Sigmoid colon (tissue), 7 donors: ENCODE data around the gene MAP1S. TPM values are rescaled to one million over a fixed set of nuclear protein-coding genes. Genes with fewer than 3 reads are reported as not detected.
A peak's percentile ranks its signal among the peaks of the same experiment; 100 is the strongest.

Source experiments
- DNase-seq: peaks from one replicate; pipeline ENCODE4 v3.0.0-alpha.2; 2019
- H3K27ac ChIP-seq, 4 donors: fragments of 200-600 bp; sonication (generic); one replicate each; pipeline ENCODE4 v1.5.1; 2016 to 2019; ENCODE audit warnings: mild to moderate bottlenecking in 1 of 4
- H3K27me3 ChIP-seq, 3 donors: fragments of 200-600 bp; sonication (generic); one replicate each; pipeline ENCODE4 v1.5.1; 2019; ENCODE audit warnings: mild to moderate bottlenecking in 1 of 3
- H3K36me3 ChIP-seq, 4 donors: fragments of 200-600 bp; sonication (generic); one replicate each; pipeline ENCODE4 v1.5.1; 2016 to 2019
- H3K4me1 ChIP-seq, 4 donors: fragments of 200-600 bp; sonication (generic); one replicate each; pipeline ENCODE4 v1.5.1; 2017 to 2019
- H3K4me3 ChIP-seq, 4 donors: fragments of 200-600 bp; sonication (generic); one replicate each; pipeline ENCODE4 v1.5.1; 2017 to 2019; ENCODE audit warnings: mild to moderate bottlenecking in 2 of 4, moderate library complexity in 1 of 4
- H3K9me3 ChIP-seq, 4 donors: fragments of 200-600 bp in 3 of 4; sonication (generic) in 3 of 4; one replicate each; pipeline versions ENCODE4 v1.5.1 to v1.6.1; 2013 to 2019
- CTCF ChIP-seq, 4 experiments: fragments of 450-650 bp in 3 of 4; fragments of 200-600 bp in 1 of 4; IDR thresholded peaks; one replicate each; pipeline ENCODE4 v1.5.1; 2016 to 2019; ENCODE audit warnings: antibody characterized with exemption in 4 of 4, mild to moderate bottlenecking in 3 of 4, moderate library complexity in 2 of 4
- EP300 ChIP-seq, 4 donors: sonication (generic); formaldehyde crosslinking; IDR thresholded peaks; one replicate each; pipeline ENCODE4 v1.6.1; 2017; ENCODE audit warnings: antibody characterized with exemption in 4 of 4
- POLR2A ChIP-seq, 2 donors: fragments of 450-650 bp; IDR thresholded peaks; one replicate each; pipeline ENCODE4 v1.6.1; 2016; ENCODE audit warnings: antibody characterized with exemption in 2 of 2, mild to moderate bottlenecking in 2 of 2, moderate library complexity in 2 of 2
- POLR2AphosphoS5 ChIP-seq, 4 donors: sonication (generic); formaldehyde crosslinking; IDR thresholded peaks; one replicate each; pipeline ENCODE4 v1.6.1; 2017; ENCODE audit warnings: antibody characterized with exemption in 4 of 4
- WGBS, 2 donors: extraction: QIAGEN DNeasy Blood & Tissue Kit; methylation state at CpG; one replicate each; pipeline ENCODE4 v1.1.7; 2013; 5-methylcytosine and 5-hydroxymethylcytosine counted together
- intact Hi-C: fragments of 100-400 bp; cut with DNase I; formaldehyde crosslinking; loops from one replicate; pipeline ENCODE4 v1.15.1; 2023
- polyA plus RNA-seq, 3 donors: library from polyadenylated mRNA; stranded (reverse); fragments of 200-250 nt; gene quantifications; one replicate each; pipeline ENCODE4 v1.2.3, GENCODE V29; 2013
- total RNA-seq, 4 donors: library from RNA; depleted of rRNA; stranded (reverse); fragments of >200 nt; gene quantifications; one replicate each; pipeline ENCODE4 v1.1.0, GENCODE V29; 2016
- donor health status: healthy with polysubstance abuse.
- donor health status: Bipolar disorder and iron deficiency.
- donor health status: healthy.

The MAP1S gene
- total and polyA plus RNA-seq, 7 donors, result 13.3 to 35.8 (median 15.7) TPM

- H3K36me3 ChIP-seq, result no peaks in the 10 kb centered on the region
- no peak for DNase-seq
- H3K9me3 ChIP-seq, result no peaks in the 10 kb centered on the region
- no peak overlapping the region for H3K4me3 ChIP-seq
- WGBS, 2 donors, result 29 to 64% methylated on average over 2 of the region's 2 CpGs
- H3K27ac ChIP-seq, result no peak overlapping the region
- peaks cover 0 to 9% (median 2%) of the 10 kb centered on the region in 4 donors for H3K4me1 ChIP-seq
- intact Hi-C loops, result no loop called here
- H3K27me3 ChIP-seq, result peaks cover 9 to 48% (median 25%) of the 10 kb centered on the region in 3 donors
- TF ChIP-seq POLR2A (IDR thresholded peaks at IDR 0.05) (no peak), CTCF (IDR thresholded peaks at IDR 0.05) (no peak), POLR2AphosphoS5 (IDR thresholded peaks at IDR 0.05) (no peak)
Measured at GRCh38 chr19:17676295-17676694, 43.0 kb upstream of the MAP1S start.

GRCh38 chr19:17677002-17677401 is 42.3 kb upstream of the MAP1S start:
- H3K27me3 ChIP-seq, result peaks cover 12 to 55% (median 25%) of the 10 kb centered on the region in 3 donors

GRCh38 chr19:17678836-17679235 is 40.4 kb upstream of the MAP1S start:
- WGBS, 2 donors, result 55 to 81% methylated on average over 4 of the region's 4 CpGs
- TF ChIP-seq POLR2A (IDR thresholded peaks at IDR 0.05) (no peak), POLR2AphosphoS5 (IDR thresholded peaks at IDR 0.05) (no peak), CTCF (IDR thresholded peaks at IDR 0.05) (no peak), EP300 (IDR thresholded peaks at IDR 0.05) (no peak)
- H3K27ac ChIP-seq, result no peak overlapping the region
- H3K4me1 ChIP-seq, result peaks cover 0 to 9% (median 2%) of the 10 kb centered on the region in 4 donors
- no peak overlapping the region for H3K4me3 ChIP-seq
- H3K36me3 ChIP-seq, result no peaks in the 10 kb centered on the region
- no peak for DNase-seq
- no peaks in the 10 kb centered on the region for H3K9me3 ChIP-seq
- intact Hi-C loops, result no loop called here
- peaks cover 12 to 74% (median 37%) of the 10 kb centered on the region in 3 donors for H3K27me3 ChIP-seq

More at GRCh38 chr19:17677002-17677401, 42.3 kb upstream of the MAP1S start:
- DNase-seq, result no peak
- no peak overlapping the region for H3K4me3 ChIP-seq
- 57 to 73% methylated on average over 2 of the region's 2 CpGs for WGBS, 2 donors
- TF ChIP-seq POLR2A (IDR thresholded peaks at IDR 0.05) (no peak), CTCF (IDR thresholded peaks at IDR 0.05) (no peak), EP300 (IDR thresholded peaks at IDR 0.05) (no peak), POLR2AphosphoS5 (IDR thresholded peaks at IDR 0.05) (no peak)
- no peak overlapping the region for H3K27ac ChIP-seq
- H3K36me3 ChIP-seq, result no peaks in the 10 kb centered on the region
- H3K4me1 ChIP-seq, result peaks cover 0 to 9% (median 2%) of the 10 kb centered on the region in 4 donors
- H3K9me3 ChIP-seq, result no peaks in the 10 kb centered on the region
- intact Hi-C loops, result no loop called here

- peaks cover 12 to 80% (median 45%) of the 10 kb centered on the region in 3 donors for H3K27me3 ChIP-seq
- TF ChIP-seq CTCF (IDR thresholded peaks at IDR 0.05), result no peak
- no peak for TF ChIP-seq EP300 (IDR thresholded peaks at IDR 0.05)
- TF ChIP-seq POLR2AphosphoS5 (IDR thresholded peaks at IDR 0.05), result no peak
- no peak for TF ChIP-seq POLR2A (IDR thresholded peaks at IDR 0.05)
- no peak for DNase-seq
- H3K9me3 ChIP-seq, result no peaks in the 10 kb centered on the region
- peak overlapping the region in 1 of 4 donors; percentile 42 for H3K27ac ChIP-seq
- H3K36me3 ChIP-seq, result no peaks in the 10 kb centered on the region
- H3K4me3 ChIP-seq, result peak overlapping the region in 2 of 4 donors; percentile 15 to 28
- intact Hi-C loops, result no loop called here
- 8 to 14% methylated on average over 14 of the region's 14 CpGs for WGBS, 2 donors
- H3K4me1 ChIP-seq, result peaks cover 0 to 9% (median 2%) of the 10 kb centered on the region in 4 donors
Measured at GRCh38 chr19:17679526-17680229, 39.6 kb upstream of the MAP1S start.
